Stimulated activated CD8-positive, alpha-beta memory T cell treated with anti-CD3 and anti-CD28 coated beads, Interleukin-2, amount 100 ng/mL, for 48 hours (primary cell): ENCODE measurements around the gene TMEM200C.

ENCODE experiments used
- DNase-seq, 2 donors: peaks; one replicate each; pipeline ENCODE4 v3.0.0-alpha.2; 2020; ENCODE audit warnings: low read depth in 2 of 2

The TMEM200C gene

GRCh38 chr18:5895299-5895875, at the start of gene TMEM200C:
TSS of gene TMEM200C (minus strand) at chr18:5895522. CDS start at chr18:5892063, 3,459 bp downstream.
- DNase-seq: no peak

DNA sequence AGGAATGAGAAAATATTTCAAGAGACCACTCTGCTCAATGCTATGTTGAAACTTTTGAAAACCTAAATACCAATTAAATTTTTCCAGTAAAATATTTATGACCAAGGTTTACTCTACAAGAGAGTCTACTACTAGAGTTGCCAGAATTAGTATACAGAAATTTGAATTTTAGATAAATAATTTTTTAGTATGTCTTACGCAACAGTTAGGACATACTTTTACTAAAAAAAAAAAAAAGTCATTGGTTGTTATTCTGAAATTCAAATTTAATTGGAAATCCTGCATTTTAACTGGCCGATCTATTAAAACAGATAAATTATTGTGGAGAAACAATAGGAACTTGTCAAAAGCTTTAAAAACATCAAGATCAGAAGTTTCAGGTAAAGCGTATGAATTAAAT, 49.1 kb upstream of the TMEM200C start:
- DNase-seq: no peak

GRCh38 chr18:5943514-5943913, 48.2 kb upstream of the TMEM200C start:
- DNase-seq: no peak

GRCh38 chr18:5942591-5942990, 47.3 kb upstream of the TMEM200C start:
- DNase-seq: no peak

- DNase-seq: no peak
These were observed 46.6 kb upstream of the TMEM200C start for GRCh38 chr18:5941890-5942289.

DNA sequence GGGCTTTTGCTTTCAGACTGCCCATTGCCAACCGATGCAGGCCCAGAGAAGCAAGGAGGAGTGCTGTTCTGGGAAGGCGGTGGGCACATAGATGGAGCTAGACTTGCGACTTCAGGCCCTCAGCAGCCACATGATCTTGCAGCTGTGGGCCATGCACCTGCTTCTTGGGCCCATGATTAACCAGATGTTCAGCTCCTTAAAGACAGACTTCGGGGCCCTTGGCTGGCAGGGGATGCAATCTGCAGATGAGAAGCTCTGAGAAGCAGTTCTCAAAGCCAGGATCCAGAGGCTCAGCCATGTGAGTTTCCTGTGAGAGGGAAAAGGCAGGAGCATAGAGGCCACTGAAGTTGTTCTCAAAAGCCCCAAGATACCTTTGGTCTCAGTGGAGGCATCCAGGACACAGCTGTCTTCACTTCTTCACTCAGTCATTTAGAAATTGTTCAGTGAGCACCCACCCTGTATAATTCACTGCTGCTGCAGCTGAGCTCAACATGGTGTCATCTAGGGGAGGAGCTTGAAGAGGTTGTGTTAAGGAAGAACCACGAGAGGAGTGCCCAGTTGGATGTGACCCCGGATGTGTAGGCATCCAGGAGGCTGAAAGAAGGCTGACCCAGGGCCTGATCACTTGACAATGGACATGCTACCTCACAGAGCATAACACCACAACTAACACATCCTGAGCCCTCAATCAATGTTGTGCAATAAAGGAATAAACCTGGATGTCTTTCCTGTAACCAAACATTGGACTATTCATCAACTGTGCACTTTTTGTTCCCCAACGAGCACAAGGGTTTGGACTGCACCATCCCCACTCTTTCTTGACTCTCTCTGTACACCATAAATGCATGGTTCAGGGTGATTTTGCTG, 44.7 kb upstream of the TMEM200C start:
- no peak for DNase-seq

DNA sequence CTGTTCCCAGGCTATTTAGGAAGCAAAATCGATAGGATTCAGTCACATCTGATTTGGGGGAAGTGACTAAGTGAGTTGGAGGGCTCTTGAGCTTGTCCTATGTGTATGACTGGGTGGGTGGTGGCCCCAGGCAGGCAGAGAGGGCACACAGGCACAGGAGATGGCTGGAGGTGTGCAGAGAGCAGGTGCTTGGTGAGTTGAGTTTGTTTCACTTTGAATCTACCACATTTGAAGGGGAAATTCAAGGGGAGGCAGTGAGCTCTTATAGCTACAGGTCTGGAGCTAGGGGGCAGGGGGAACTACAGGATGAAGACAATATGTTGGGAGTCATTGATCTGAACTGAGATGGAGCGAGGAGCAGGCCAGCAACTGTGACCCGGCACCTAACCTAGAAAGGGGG, 42.5 kb upstream of the TMEM200C start:
- no peak for DNase-seq

DNA sequence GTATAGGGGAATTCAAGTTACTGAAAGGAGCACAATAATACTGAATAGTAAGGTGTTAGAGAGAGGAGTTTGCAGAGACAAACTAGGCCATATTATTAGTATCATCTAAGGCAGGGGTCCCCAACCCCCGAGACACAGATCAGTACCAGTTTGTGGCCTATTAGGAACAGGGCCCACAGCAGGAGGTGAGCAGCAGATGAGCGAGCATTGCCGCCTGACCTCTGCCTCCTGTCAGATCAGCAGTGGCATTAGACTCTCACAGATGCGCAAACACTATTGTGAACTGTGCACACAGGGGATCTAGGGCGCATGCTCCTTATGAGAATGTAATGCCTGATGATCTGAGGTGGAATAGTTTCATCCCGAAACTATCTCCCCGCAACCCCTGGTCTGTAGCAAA, 41.8 kb upstream of the TMEM200C start:
- DNase-seq: no peak

GRCh38 chr18:5930789-5931188, 35.5 kb upstream of the TMEM200C start:
- DNase-seq: no peak

DNA sequence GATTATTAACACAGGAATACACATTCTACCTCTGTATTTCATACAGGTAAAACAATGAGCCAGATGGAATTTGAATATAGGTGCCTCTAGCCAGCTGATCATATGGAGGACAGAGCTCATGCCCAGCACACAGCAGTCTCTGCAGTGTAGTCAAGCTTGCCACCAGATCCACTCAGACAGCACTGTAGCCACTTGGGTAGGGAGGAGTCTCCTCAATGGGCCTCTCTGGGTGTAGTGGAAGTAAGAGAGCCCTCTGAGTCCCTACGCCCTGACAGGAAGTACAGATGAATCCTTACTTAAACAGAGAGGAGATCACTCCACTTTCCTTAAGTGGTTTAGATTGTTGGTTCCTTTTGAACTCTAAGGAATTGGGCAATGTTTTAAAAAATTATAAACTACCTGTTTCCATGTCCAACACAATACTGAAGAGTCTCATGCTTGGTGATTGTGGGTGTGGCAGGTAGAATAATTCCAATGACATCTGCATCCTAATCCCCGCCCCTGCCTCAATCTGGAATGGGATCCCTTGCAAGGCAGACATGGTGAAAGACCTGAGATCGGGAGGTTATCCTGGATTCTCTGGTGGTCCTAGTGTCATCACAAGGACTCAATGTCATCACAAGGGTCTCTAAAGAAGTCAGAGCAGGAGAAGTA, 23.0 kb upstream of the TMEM200C start:
- DNase-seq: no peak

DNA sequence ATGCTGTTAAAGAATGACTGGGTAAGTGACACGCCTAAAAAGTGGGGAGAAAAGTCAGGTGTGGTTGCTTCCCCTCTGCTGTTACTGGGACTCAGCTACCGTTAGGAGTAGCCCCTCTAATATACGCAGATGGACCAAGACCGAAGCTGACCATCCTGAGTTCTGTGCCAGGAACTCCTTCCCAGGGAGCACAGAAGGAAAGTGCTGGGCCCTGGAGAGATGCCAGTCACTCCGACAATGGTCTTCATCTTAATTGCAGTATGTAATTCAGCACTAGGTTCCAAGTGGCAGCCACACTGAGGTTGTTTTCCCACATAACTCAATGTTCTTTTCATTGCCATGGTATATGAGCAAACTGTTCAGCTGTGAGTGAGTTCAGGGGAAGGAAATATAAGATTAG, 19.6 kb upstream of the TMEM200C start:
- DNase-seq: no peak

DNA sequence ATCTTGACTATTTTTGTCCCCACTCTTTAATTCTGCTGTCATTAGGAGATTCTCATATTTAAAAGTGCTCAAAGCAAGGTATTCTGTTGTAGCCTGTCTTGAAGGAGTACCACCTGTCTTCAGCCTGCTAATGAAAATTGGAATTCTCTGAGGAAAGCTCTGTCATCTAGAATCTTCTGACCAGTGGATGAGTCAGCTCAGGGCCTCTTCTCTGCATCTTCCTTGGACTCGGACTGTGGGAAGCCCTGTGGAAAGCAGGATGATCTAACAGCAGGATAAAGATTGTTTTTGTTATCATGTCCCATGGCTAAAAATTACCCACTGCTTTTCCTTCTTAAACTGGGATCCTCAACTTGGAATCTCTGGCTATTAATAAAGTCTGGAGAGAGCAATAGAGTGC, 18.7 kb upstream of the TMEM200C start:
- DNase-seq: no peak

DNA sequence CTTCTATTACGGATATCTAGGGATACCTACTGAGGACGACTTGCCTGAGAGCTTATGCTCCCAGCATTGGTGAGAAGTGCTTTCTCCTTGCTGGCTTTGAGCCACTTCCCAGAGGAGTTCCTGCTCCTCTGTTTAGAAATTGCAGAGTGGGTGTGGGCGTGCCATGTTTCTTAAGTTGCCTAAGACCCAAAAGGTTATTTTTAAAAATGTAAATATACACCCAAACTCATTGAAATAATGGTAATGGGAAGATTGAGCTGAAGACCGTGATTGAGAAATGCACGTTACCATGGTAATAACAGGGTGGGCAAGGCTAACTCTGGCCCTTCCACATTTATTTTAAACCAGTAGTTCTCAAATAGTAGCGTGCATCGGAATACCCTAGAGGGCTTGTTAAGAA, 17.2 kb upstream of the TMEM200C start:
- DNase-seq: no peak

DNA sequence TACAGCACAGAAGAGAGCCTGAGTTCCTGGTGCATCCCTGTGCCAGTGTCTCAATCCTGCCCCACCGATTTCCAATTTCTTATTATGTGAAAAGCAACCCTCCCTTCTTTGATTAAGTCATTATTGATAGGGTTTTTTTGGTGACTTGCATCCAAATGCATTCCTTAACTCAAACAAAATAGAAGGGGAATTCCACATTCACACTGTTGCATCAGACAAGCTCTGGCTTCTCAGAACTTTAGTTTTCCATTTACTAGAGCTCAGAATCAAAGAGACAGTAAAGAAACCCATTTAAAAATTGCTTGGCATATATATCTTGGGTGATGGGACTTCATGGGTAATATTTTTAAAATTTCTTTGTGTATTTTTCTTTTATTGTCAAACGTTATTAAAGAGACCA, 13.8 kb upstream of the TMEM200C start:
- no peak for DNase-seq

DNA sequence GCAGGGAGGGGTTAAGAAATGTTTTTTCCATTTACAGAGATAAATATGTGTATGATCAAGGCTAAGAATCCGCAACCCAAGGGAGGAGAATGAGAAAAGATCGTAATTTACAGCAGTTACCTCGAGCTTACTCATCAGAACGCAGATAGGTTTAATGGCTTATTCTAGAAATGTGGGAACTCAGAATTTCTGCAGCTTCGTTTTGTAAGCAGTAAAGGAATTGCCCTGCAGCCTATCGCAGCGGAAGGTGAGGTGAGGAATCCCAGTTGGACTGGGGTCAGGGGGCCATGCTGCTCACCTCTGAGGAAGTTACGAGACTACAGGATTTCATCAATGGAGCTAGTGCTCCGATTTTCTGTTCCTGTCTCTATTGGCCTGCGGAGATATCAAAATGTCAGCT, 8.1 kb upstream of the TMEM200C start:
- DNase-seq: no peak

- no peak for DNase-seq
These were observed 4.9 kb upstream of the TMEM200C start for GRCh38 chr18:5900262-5900661.

- DNase-seq: no peak
These were observed 4.5 kb upstream of the TMEM200C start for GRCh38 chr18:5899835-5900234.

DNA sequence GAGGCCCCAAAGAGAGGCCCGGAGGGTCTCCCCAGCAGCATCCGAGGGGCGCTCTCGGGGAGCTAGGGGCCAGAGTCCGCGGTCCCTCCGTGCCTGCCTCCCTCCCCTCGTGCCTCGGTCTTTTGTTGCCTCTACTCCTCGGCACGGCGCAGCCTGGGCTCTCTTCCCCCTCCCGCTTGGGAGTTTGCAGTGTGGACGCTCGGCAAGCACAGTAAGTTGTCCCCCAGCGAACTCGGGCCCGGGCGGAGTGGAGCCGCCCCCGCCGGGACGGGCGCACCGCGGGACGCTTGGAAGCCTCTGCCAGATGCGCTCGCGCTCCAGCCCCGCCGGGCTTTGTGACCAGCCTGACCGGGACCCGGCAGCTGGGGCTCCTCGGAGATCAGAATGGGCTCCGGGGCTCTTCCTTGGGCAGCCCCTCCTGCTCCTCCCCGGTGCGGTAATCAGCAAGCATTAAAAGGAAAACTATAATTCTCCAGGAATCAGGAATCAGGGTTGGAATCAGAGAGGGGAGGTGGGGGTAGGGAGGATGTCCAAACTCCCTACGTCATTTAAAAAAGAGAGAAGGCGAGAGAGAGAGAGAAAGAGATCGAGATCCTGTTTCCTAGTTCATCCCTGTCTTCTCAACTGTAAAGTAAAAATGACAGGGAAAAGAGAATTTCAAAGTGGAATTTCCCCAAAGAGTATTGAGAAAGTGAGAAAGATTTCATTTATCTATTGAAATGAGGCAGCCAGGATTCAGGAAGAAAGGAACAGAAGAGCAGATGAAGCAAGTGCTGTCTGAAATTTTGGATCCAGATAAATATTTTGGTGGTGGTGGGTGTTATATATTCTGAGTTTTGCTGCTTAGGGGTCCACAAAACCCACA, 786 bp upstream of the TMEM200C start:
- no peak for DNase-seq

DNA sequence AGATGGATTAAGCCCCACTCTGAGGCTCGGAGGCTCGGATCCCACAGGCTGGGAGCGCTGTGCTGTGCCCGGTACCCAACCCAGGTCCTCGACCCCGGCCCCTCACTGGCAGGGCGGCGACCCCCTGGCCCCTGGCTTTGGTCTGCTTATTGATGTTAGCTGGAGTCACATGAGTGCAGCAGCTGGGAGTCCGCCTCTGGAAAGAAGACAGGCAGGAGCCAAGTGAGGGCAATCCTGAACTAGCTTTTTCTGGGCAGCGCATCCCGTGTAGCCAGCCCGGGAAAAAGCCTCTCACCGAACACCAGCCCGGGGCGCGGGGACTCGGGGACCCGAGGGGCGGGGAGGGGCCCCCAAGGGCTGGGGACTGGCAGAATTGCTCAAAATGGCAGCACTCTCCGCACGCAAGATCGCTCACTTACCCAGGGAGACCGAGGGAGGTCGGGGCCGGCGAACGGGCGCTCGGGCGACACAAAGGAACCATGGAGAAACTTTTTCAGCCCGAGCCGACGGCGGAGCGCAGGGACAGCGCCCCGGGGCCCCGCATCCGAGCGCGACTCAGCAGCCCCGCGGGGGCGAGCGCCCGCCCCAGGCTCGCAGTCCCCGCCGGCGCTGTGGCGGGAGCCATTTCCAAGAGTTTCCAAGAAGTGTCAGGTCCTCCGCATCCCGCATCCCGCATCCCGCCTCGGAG, 567 bp downstream of the TMEM200C start:
- DNase-seq: no peak

GRCh38 chr18:5893956-5894610, 1.2 kb downstream of the TMEM200C start:
- no peak for DNase-seq
